IMR-90 (cell line): ENCODE data around the gene RRP7A.
"Not testable (repeated sequence)": the region's sequence is repeated elsewhere in the genome, so short reads cannot be mapped to it uniquely, and the experiment has no call there.

Experiments
- BHLHE40 ChIP-seq: fragments of 150-350 bp; IDR thresholded peaks from 2 replicates; pipeline ENCODE4 v1.6.1; 2016; ENCODE audit warnings: mild to moderate bottlenecking, low read depth, low read length
- CEBPB ChIP-seq: IDR thresholded peaks from 2 replicates; pipeline ENCODE4 v1.6.1; 2012; ENCODE audit warnings: low read depth, low read length, improper control_type of control experiment
- MAZ ChIP-seq: IDR thresholded peaks from 2 replicates; pipeline ENCODE4 v1.6.1; 2012; ENCODE audit warnings: low read depth, mild to moderate bottlenecking, low read length, improper control_type of control experiment, moderate library complexity, borderline replicate concordance
- NFE2L2 ChIP-seq: fragments of 150-350 bp; IDR thresholded peaks from 2 replicates; pipeline ENCODE4 v1.6.1; 2016; ENCODE audit warnings: low read depth, mild to moderate bottlenecking, low read length
- POLR2A ChIP-seq: IDR thresholded peaks from 2 replicates; pipeline ENCODE4 v1.6.1; 2012; ENCODE audit warnings: mild to moderate bottlenecking, low read depth, low read length
- RCOR1 ChIP-seq: IDR thresholded peaks from 2 replicates; pipeline ENCODE4 v1.6.1; 2012; ENCODE audit warnings: mild to moderate bottlenecking, low read length, improper control_type of control experiment; ENCODE audit not compliant: insufficient replicate concordance
- SMC3 ChIP-seq: fragments of 150-350 bp; IDR thresholded peaks from 2 replicates; pipeline ENCODE4 v1.6.1; 2016; ENCODE audit warnings: low read depth, mild to moderate bottlenecking, antibody characterized with exemption, low read length, moderate library complexity
- TF ChIP-seq, protein P1 (sequence below): conservative IDR thresholded peaks from 2 replicates; pipeline ENCODE4 v1.5.1; 2012; ENCODE audit warnings: mild to moderate bottlenecking, low read depth, low read length, improper control_type of control experiment
- TF ChIP-seq, protein P2 (sequence below): fragments of 150-350 bp; IDR thresholded peaks from 2 replicates; pipeline ENCODE4 v1.6.1; 2016; ENCODE audit warnings: low read depth, mild to moderate bottlenecking, low read length, moderate library complexity, borderline replicate concordance
- TF ChIP-seq, protein P3 (sequence below): fragments of 150-350 bp; IDR thresholded peaks from 2 replicates; pipeline ENCODE4 v1.6.1; 2017; ENCODE audit warnings: mild to moderate bottlenecking, antibody characterized with exemption, low read length, low read depth

GRCh38 chr22:42535082-42535731, 15.6 kb upstream of the RRP7A start:
- TF ChIP-seq, protein P1, sequence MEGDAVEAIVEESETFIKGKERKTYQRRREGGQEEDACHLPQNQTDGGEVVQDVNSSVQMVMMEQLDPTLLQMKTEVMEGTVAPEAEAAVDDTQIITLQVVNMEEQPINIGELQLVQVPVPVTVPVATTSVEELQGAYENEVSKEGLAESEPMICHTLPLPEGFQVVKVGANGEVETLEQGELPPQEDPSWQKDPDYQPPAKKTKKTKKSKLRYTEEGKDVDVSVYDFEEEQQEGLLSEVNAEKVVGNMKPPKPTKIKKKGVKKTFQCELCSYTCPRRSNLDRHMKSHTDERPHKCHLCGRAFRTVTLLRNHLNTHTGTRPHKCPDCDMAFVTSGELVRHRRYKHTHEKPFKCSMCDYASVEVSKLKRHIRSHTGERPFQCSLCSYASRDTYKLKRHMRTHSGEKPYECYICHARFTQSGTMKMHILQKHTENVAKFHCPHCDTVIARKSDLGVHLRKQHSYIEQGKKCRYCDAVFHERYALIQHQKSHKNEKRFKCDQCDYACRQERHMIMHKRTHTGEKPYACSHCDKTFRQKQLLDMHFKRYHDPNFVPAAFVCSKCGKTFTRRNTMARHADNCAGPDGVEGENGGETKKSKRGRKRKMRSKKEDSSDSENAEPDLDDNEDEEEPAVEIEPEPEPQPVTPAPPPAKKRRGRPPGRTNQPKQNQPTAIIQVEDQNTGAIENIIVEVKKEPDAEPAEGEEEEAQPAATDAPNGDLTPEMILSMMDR = not testable (repeated sequence)
- TF ChIP-seq RCOR1, NFE2L2, SMC3, BHLHE40, POLR2A, MAZ, CEBPB: not testable (repeated sequence)
- TF ChIP-seq, protein P2, sequence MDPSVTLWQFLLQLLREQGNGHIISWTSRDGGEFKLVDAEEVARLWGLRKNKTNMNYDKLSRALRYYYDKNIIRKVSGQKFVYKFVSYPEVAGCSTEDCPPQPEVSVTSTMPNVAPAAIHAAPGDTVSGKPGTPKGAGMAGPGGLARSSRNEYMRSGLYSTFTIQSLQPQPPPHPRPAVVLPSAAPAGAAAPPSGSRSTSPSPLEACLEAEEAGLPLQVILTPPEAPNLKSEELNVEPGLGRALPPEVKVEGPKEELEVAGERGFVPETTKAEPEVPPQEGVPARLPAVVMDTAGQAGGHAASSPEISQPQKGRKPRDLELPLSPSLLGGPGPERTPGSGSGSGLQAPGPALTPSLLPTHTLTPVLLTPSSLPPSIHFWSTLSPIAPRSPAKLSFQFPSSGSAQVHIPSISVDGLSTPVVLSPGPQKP = not testable (repeated sequence)
- TF ChIP-seq, protein P3, sequence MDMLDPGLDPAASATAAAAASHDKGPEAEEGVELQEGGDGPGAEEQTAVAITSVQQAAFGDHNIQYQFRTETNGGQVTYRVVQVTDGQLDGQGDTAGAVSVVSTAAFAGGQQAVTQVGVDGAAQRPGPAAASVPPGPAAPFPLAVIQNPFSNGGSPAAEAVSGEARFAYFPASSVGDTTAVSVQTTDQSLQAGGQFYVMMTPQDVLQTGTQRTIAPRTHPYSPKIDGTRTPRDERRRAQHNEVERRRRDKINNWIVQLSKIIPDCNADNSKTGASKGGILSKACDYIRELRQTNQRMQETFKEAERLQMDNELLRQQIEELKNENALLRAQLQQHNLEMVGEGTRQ = not testable (repeated sequence)
